HCT116 (cell line): Measurements from ENCODE around the gene ABCC1. TPM values are rescaled to one million over a fixed set of nuclear protein-coding genes. Genes with fewer than 3 reads are reported as not detected.

Experiments
- ATAC-seq: fragments of 200-7000 bp; cut with Tn5 transposase; 2 replicates; pipeline ENCODE4 v1.9.1; 2020; ENCODE audit warnings: mild to moderate bottlenecking, moderate library complexity
- BruUV-seq: library from RNA; stranded (reverse); fragments of 400-500 nt; replicated peaks from 2 replicates; lab custom pipeline; 2021; lab: Mats Ljungman, UMichigan
- CTCF ChIA-PET: fragments of 300-600 bp; sonication (Branson Sonifier 250); formaldehyde crosslinking; loops from one replicate; lab custom pipeline; 2021; ENCODE audit warnings: antibody characterized with exemption; lab: Charles Lee
- POLR2A ChIA-PET: fragments of 300-600, 350-600 bp; sonication (Branson Sonifier 250); formaldehyde crosslinking; loops from one replicate; lab custom pipeline; 2021; ENCODE audit warnings: antibody characterized with exemption; lab: Charles Lee
- RAD21 ChIA-PET, 2 experiments: fragments of 300-600 bp; sonication (Branson Sonifier 250); formaldehyde crosslinking; loops; one replicate each; lab custom pipeline; 2023; ENCODE audit warnings: low total read pairs in 2 of 2; ENCODE audit not compliant: uncharacterized antibody in 2 of 2, unreplicated experiment in 2 of 2, low non-redundant PET in 1 of 2; lab: Charles Lee
- DNase-seq: peaks from one replicate; pipeline ENCODE4 v3.0.0-alpha.2; 2010; ENCODE audit warnings: low read depth, low spot score
- H2AFZ ChIP-seq: fragments of 200-600 bp; shearing (Covaris generic), sonication (generic); 2 replicates; pipeline ENCODE4 v1.6.1; 2017; ENCODE audit warnings: low read depth, mixed run types, mixed read lengths, antibody characterized with exemption, low read length; ENCODE audit not compliant: poor library complexity, severe bottlenecking
- H3K27ac ChIP-seq: 2 replicates; pipeline ENCODE4 v1.5.1; 2012; ENCODE audit warnings: low read depth, low read length
- H3K27me3 ChIP-seq: fragments of 200-600 bp; sonication (generic); 2 replicates; pipeline ENCODE4 v1.6.1; 2016; ENCODE audit warnings: mixed run types, low read length, mixed read lengths; ENCODE audit not compliant: insufficient read depth
- H3K36me3 ChIP-seq, 2 experiments: fragments of 200-500 bp in 1 of 2; fragments of 200-600 bp in 1 of 2; sonication (Bioruptor generic) in 1 of 2; sonication (generic) in 1 of 2; 2 replicates each; pipeline versions ENCODE4 v1.5.1 to v1.6.1; 2014 to 2016; ENCODE audit warnings: low read length in 2 of 2, inconsistent platforms in 1 of 2, mixed read lengths in 1 of 2, mixed run types in 1 of 2; ENCODE audit not compliant: insufficient read depth in 2 of 2, control insufficient read depth in 1 of 2
- H3K4me1 ChIP-seq, 2 experiments: fragments of 200-600 bp in 1 of 2; sonication (generic) in 1 of 2; 2 replicates each; pipeline versions ENCODE4 v1.5.1 to v1.6.1; 2012 to 2017; ENCODE audit warnings: low read length in 2 of 2, inconsistent platforms in 1 of 2, mild to moderate bottlenecking in 1 of 2, mixed read lengths in 1 of 2, mixed run types in 1 of 2, moderate library complexity in 1 of 2; ENCODE audit not compliant: insufficient read depth in 2 of 2, control insufficient read depth in 1 of 2
- H3K4me2 ChIP-seq: fragments of 200-600 bp; sonication (generic); 2 replicates; pipeline ENCODE4 v1.6.1; 2017; ENCODE audit warnings: mixed run types, low read length, mixed read lengths
- H3K4me3 ChIP-seq, 2 experiments: fragments of 200-600 bp in 1 of 2; sonication (generic) in 1 of 2; replicated peaks in 1 of 2; 2 replicates each; pipeline ENCODE4 v1.5.1; 2011 to 2016; ENCODE audit warnings: low read length in 2 of 2, control low read depth in 1 of 2, low read depth in 1 of 2, mild to moderate bottlenecking in 1 of 2, mixed read lengths in 1 of 2, mixed run types in 1 of 2
- H3K79me2 ChIP-seq: fragments of 200-600 bp; sonication (generic); 2 replicates; pipeline ENCODE4 v1.6.1; 2017; ENCODE audit warnings: mild to moderate bottlenecking, mixed run types, low read length, moderate library complexity, mixed read lengths; ENCODE audit not compliant: insufficient read depth
- H3K9ac ChIP-seq: fragments of 200-600 bp; sonication (generic); 2 replicates; pipeline ENCODE4 v1.6.1; 2016; ENCODE audit warnings: low read length, mixed read lengths
- H3K9me2 ChIP-seq: fragments of 200-600 bp; sonication (generic), shearing (Covaris generic); 2 replicates; pipeline ENCODE4 v1.6.1; 2017; ENCODE audit warnings: mixed run types, mild to moderate bottlenecking, moderate library complexity; ENCODE audit not compliant: insufficient read depth
- H3K9me3 ChIP-seq, 2 experiments: fragments of 200-500 bp in 1 of 2; fragments of 200-600 bp in 1 of 2; sonication (Bioruptor generic) in 1 of 2; sonication (generic) in 1 of 2; 2 replicates each; pipeline ENCODE4 v1.6.1; 2014 to 2017; ENCODE audit warnings: low read length in 2 of 2, mixed read lengths in 2 of 2, inconsistent platforms in 1 of 2, low read depth in 1 of 2, mild to moderate bottlenecking in 1 of 2, mixed run types in 1 of 2, moderate library complexity in 1 of 2; ENCODE audit not compliant: control insufficient read depth in 1 of 2, insufficient read depth in 1 of 2
- H4K20me1 ChIP-seq: fragments of 200-600 bp; sonication (generic), shearing (Covaris generic); 2 replicates; pipeline ENCODE4 v1.6.1; 2017; ENCODE audit warnings: mixed run types, mild to moderate bottlenecking, moderate library complexity; ENCODE audit not compliant: insufficient read depth
- CEBPB ChIP-seq: IDR thresholded peaks from 2 replicates; pipeline ENCODE4 v1.6.1; 2012; ENCODE audit warnings: low read depth
- ELF1 ChIP-seq: IDR thresholded peaks from 2 replicates; pipeline ENCODE4 v1.6.1; 2012; ENCODE audit warnings: low read depth, borderline replicate concordance
- EZH2phosphoT487 ChIP-seq: fragments of 200-600 bp; IDR thresholded peaks from 2 replicates; pipeline ENCODE4 v1.6.1; 2018; ENCODE audit warnings: antibody characterized with exemption, borderline replicate concordance
- FOSL1 ChIP-seq: IDR thresholded peaks from 2 replicates; pipeline ENCODE4 v1.6.1; 2012; ENCODE audit warnings: low read depth
- MAX ChIP-seq: IDR thresholded peaks from 2 replicates; pipeline ENCODE4 v1.6.1; 2012
- RAD21 ChIP-seq: IDR thresholded peaks from 2 replicates; pipeline ENCODE4 v1.6.1; 2012; ENCODE audit warnings: low read depth, mild to moderate bottlenecking
- SIN3A ChIP-seq: IDR thresholded peaks from 2 replicates; pipeline ENCODE4 v1.6.1; 2012; ENCODE audit warnings: low read depth
- SP1 ChIP-seq: IDR thresholded peaks from 2 replicates; pipeline ENCODE4 v1.6.1; 2012; ENCODE audit warnings: low read depth
- SRF ChIP-seq: IDR thresholded peaks from 2 replicates; pipeline ENCODE4 v1.6.1; 2012; ENCODE audit warnings: low read depth
- TCF7L2 ChIP-seq: IDR thresholded peaks from 2 replicates; pipeline ENCODE4 v1.7.0; 2011; ENCODE audit warnings: borderline replicate concordance, inconsistent platforms; ENCODE audit not compliant: insufficient read depth, insufficient read length; ENCODE audit errors: extremely low read depth
- YY1 ChIP-seq: IDR thresholded peaks from 2 replicates; pipeline ENCODE4 v1.6.1; 2011; ENCODE audit warnings: low read length, low read depth, moderate library complexity, mild to moderate bottlenecking; ENCODE audit not compliant: insufficient replicate concordance; ENCODE audit errors: extremely low read depth
- intact Hi-C: fragments of 100-400 bp; cut with micrococcal nuclease; formaldehyde crosslinking; loops from 2 replicates; pipeline ENCODE4 v1.10.0; 2022
- total RNA-seq: library from RNA; stranded (reverse); gene quantifications from one replicate; pipeline ENCODE4 v1.2.1, GENCODE V29; 2021; ENCODE audit not compliant: unreplicated experiment
- TF ChIP-seq, protein P1 (sequence below): IDR thresholded peaks from 2 replicates; pipeline ENCODE4 v1.6.1; 2011; ENCODE audit warnings: mild to moderate bottlenecking, low read length, moderate library complexity; ENCODE audit not compliant: insufficient replicate concordance; ENCODE audit errors: extremely low read depth

Gene ABCC1
- total RNA-seq, 1 experiment from 2014 or later = 61.9 TPM

DNA sequence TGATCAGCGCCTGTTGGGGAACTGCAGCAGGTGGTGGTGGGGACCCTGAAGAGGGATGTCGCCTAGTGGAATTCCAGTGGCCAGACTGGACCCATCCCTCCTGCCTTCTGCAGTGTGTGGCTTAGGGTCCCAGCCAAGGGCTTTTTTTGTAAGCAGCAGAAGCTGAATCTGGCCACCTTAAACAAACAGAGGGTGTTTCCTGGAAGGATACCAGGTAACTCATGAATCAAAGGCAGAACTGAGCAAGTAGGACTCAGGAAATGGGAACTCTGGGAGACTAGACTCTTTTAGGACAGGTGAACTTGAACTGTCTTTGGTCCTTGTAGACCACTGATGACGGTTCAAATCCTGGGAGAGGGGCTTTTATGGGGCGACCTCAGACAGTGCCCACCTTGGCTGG, 149.9 kb downstream of the ABCC1 start:
- no peak overlapping the region for H3K9ac ChIP-seq
- intact Hi-C loops = no loop called here
- no peak overlapping the region for H3K4me2 ChIP-seq
- no peak for TF ChIP-seq CEBPB
- no peak for TF ChIP-seq ELF1
- no peak for TF ChIP-seq EZH2phosphoT487
- no peak for TF ChIP-seq SIN3A
- no peak for TF ChIP-seq YY1
- TF ChIP-seq MAX = no peak
- TF ChIP-seq SRF = no peak
- TF ChIP-seq, protein P1, sequence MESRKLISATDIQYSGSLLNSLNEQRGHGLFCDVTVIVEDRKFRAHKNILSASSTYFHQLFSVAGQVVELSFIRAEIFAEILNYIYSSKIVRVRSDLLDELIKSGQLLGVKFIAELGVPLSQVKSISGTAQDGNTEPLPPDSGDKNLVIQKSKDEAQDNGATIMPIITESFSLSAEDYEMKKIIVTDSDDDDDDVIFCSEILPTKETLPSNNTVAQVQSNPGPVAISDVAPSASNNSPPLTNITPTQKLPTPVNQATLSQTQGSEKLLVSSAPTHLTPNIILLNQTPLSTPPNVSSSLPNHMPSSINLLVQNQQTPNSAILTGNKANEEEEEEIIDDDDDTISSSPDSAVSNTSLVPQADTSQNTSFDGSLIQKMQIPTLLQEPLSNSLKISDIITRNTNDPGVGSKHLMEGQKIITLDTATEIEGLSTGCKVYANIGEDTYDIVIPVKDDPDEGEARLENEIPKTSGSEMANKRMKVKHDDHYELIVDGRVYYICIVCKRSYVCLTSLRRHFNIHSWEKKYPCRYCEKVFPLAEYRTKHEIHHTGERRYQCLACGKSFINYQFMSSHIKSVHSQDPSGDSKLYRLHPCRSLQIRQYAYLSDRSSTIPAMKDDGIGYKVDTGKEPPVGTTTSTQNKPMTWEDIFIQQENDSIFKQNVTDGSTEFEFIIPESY = no peak
- no peak for TF ChIP-seq TCF7L2
- no peak for TF ChIP-seq SP1
- no peak for TF ChIP-seq FOSL1
- no peak for TF ChIP-seq RAD21
- H3K9me2 ChIP-seq = no peaks in the 10 kb centered on the region
- no peak overlapping the region for H3K27ac ChIP-seq
- H3K27me3 ChIP-seq = no peaks in the 10 kb centered on the region
- ATAC-seq (no peak), DNase-seq (no peak)
- H3K4me1 ChIP-seq = no peaks in the 10 kb centered on the region
- no peaks in the 10 kb centered on the region for H3K9me3 ChIP-seq
- H4K20me1 ChIP-seq = no peaks in the 10 kb centered on the region
- BruUV-seq = no TSS peak
- RAD21 ChIA-PET = no interaction called here
- no peak overlapping the region for H2AFZ ChIP-seq
- peaks cover 26 to 31% of the 10 kb centered on the region in 2 experiments; a peak in 3 of 4 replicates for H3K36me3 ChIP-seq
- POLR2A ChIA-PET = no interaction called here
- H3K4me3 ChIP-seq = no peak overlapping the region
- H3K79me2 ChIP-seq = no peaks in the 10 kb centered on the region
- CTCF ChIA-PET = no interaction called here
